ENCODE measurements around the gene RAB11FIP4. TPM values are rescaled to one million over a fixed set of nuclear protein-coding genes. Genes with fewer than 3 reads are reported as not detected.

RAB11FIP4 gene
- total and polyA plus RNA-seq, 12 donors: 0.48 to 3.8 (median 2.3) TPM

DNA sequence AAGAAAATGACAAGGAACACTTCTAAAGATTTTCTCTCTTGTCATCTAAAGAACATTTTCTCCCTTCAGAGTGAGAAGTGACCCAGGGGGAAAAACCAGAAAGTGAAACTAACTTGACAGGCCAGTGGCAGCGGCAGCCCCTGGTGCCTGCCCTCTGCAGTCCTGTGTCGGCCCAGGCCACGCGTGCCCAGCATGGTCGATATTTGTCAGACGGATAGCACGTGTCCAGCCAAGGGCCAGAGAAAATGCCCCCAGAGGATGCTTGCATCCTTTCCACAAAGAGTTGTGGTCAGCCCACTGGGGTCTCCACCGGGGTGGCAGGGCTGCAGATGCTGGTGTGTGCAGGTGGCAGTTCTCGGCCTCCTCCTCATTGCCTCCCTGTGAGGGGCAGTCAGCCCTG is 176.6 kb downstream of the RAB11FIP4 start:
- DNase-seq: no peak
- intact Hi-C loops (cut with DNase I): no loop called here
- H3K4me1 ChIP-seq (replicated peaks in 1 of 2): peaks cover 0 to 19% of the 10 kb centered on the region in 2 donors
- TF ChIP-seq POLR2A (IDR thresholded peaks at IDR 0.05): no peak
- TF ChIP-seq, protein P1, sequence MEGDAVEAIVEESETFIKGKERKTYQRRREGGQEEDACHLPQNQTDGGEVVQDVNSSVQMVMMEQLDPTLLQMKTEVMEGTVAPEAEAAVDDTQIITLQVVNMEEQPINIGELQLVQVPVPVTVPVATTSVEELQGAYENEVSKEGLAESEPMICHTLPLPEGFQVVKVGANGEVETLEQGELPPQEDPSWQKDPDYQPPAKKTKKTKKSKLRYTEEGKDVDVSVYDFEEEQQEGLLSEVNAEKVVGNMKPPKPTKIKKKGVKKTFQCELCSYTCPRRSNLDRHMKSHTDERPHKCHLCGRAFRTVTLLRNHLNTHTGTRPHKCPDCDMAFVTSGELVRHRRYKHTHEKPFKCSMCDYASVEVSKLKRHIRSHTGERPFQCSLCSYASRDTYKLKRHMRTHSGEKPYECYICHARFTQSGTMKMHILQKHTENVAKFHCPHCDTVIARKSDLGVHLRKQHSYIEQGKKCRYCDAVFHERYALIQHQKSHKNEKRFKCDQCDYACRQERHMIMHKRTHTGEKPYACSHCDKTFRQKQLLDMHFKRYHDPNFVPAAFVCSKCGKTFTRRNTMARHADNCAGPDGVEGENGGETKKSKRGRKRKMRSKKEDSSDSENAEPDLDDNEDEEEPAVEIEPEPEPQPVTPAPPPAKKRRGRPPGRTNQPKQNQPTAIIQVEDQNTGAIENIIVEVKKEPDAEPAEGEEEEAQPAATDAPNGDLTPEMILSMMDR (IDR thresholded peaks at IDR 0.05): no peak
- H3K36me3 ChIP-seq (replicated peaks in 1 of 2): no peaks in the 10 kb centered on the region
- no peaks in the 10 kb centered on the region for H3K9me3 ChIP-seq (replicated peaks in 1 of 3)
- 63 to 86% (median 79%) methylated on average over 7 to 9 of the region's 9 CpGs for WGBS, 4 donors
- peak overlapping the region in 2 of 5 donors; percentile 58 to 83 for H3K27ac ChIP-seq
- H3K4me3 ChIP-seq: no peak overlapping the region
- H3K27me3 ChIP-seq: no peaks in the 10 kb centered on the region

DNA sequence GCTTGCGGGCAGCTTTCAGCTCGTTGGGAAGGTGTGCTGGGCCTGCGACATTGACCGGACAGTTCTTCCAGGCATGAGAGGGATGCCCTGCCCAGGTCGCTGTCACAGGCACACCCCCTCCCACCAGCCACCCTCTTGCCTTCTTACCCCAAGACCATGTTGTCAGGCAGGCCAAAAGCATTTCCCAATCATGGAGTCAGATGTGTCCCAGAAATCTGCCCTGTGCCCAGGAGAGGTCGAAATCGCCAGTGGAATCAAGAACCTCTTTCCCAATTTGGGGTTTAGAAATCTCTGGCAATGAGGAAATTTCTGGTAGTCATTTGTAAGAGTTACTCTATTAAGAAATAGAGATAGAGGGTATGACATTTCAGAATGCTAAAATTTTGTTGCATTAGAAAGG is 177.1 kb downstream of the RAB11FIP4 start:
- DNase-seq: peak in 2 of 7 donors; percentile 36 to 53
- no peak for TF ChIP-seq POLR2A (IDR thresholded peaks at IDR 0.05)
- TF ChIP-seq, protein P1 (IDR thresholded peaks at IDR 0.05): no peak
- 74 to 90% (median 86%) methylated on average over 2 to 7 of the region's 7 CpGs for WGBS, 4 donors
- peak overlapping the region in 2 of 5 donors; percentile 58 to 83 for H3K27ac ChIP-seq
- H3K36me3 ChIP-seq (replicated peaks in 1 of 2): no peaks in the 10 kb centered on the region
- H3K9me3 ChIP-seq (replicated peaks in 1 of 3): no peaks in the 10 kb centered on the region
- no peak overlapping the region for H3K4me3 ChIP-seq
- no peaks in the 10 kb centered on the region for H3K27me3 ChIP-seq
- peaks cover 0 to 19% of the 10 kb centered on the region in 2 donors for H3K4me1 ChIP-seq (replicated peaks in 1 of 2)
- intact Hi-C loops (cut with DNase I): no loop called here

- Histone ChIP-seq H3K36me3 (replicated peaks in 1 of 2) (no peaks in the 10 kb centered on the region), H3K4me3 (no peak overlapping the region), H3K4me1 (replicated peaks in 1 of 2) (peaks cover 0 to 15% of the 10 kb centered on the region in 2 donors), H3K9me3 (replicated peaks in 1 of 3) (no peaks in the 10 kb centered on the region), H3K27me3 (no peaks in the 10 kb centered on the region), H3K27ac (peak overlapping the region in 2 of 5 donors; percentile 49 to 80)
- TF ChIP-seq, protein P1 (IDR thresholded peaks at IDR 0.05): no peak
- no peak for TF ChIP-seq POLR2A (IDR thresholded peaks at IDR 0.05)
- no peak for DNase-seq
- intact Hi-C loops (cut with DNase I): no loop called here
- 91 to 100% (median 94%) methylated on average over 4 to 6 of the region's 6 CpGs for WGBS, 4 donors
Observed at GRCh38 chr17:31570231-31570630, 178.8 kb downstream of the RAB11FIP4 start.

- Histone ChIP-seq H3K9me3 (replicated peaks in 1 of 3) (no peaks in the 10 kb centered on the region), H3K4me1 (replicated peaks in 1 of 2) (peaks cover 0 to 11% of the 10 kb centered on the region in 2 donors), H3K27me3 (no peaks in the 10 kb centered on the region), H3K4me3 (no peak overlapping the region), H3K36me3 (replicated peaks in 1 of 2) (no peaks in the 10 kb centered on the region), H3K27ac (peak overlapping the region in 2 of 5 donors; percentile 49 to 80)
- peak in 3 of 7 donors; percentile 42 to 44 (median 43) for DNase-seq
- TF ChIP-seq, protein P1 (IDR thresholded peaks at IDR 0.05): no peak
- no peak for TF ChIP-seq POLR2A (IDR thresholded peaks at IDR 0.05)
- intact Hi-C loops (cut with DNase I): no loop called here
- WGBS, 4 donors: 70 to 88% (median 76%) methylated on average over 11 to 14 of the region's 14 CpGs
Observed at GRCh38 chr17:31570951-31571892, 179.7 kb downstream of the RAB11FIP4 start.
